CD4-positive, alpha-beta T cell (primary cell): ENCODE results near the gene ZNHIT1. TPM values are rescaled to one million over a fixed set of nuclear protein-coding genes. Genes with fewer than 3 reads are reported as not detected.

Experiments used
- ATAC-seq: fragments of 200-7000 bp; cut with Tn5 transposase; one replicate; pipeline ENCODE4 v1.10.0; 2022; ENCODE audit warnings: mild to moderate bottlenecking; ENCODE audit not compliant: poor library complexity
- CTCF ChIA-PET: fragments of 350-600 bp; sonication (Branson Sonifier 250); formaldehyde crosslinking; loops from one replicate; lab custom pipeline; 2021; ENCODE audit warnings: antibody characterized with exemption, inconsistent platforms; lab: Charles Lee
- POLR2A ChIA-PET: fragments of 350-600 bp; sonication (Branson Sonifier 250); formaldehyde crosslinking; loops from one replicate; lab custom pipeline; 2021; ENCODE audit warnings: antibody characterized with exemption, inconsistent platforms; lab: Charles Lee
- DNase-seq, 14 experiments: peaks; one replicate each; pipeline ENCODE4 v3.0.0-alpha.2; 2013 to 2020; ENCODE audit warnings: mixed read lengths in 2 of 14
- H3K27ac ChIP-seq, 2 donors: one replicate each; pipeline versions ENCODE4 v1.5.1 to v1.7.0; 2013; ENCODE audit warnings: low read length in 2 of 2, low read depth in 1 of 2, mild to moderate bottlenecking in 1 of 2
- H3K27me3 ChIP-seq, 2 experiments: 1 replicate in 1 of 2; 2 replicates in 1 of 2; pipeline versions ENCODE4 v1.6.1 to v1.7.0; 2013; ENCODE audit warnings: low read length in 2 of 2, control low read depth in 1 of 2, mild to moderate bottlenecking in 1 of 2, moderate library complexity in 1 of 2; ENCODE audit not compliant: insufficient read depth in 2 of 2, control insufficient read depth in 1 of 2
- H3K36me3 ChIP-seq: one replicate; pipeline ENCODE4 v1.6.1; 2013; ENCODE audit warnings: low read length, control low read depth; ENCODE audit not compliant: insufficient read depth
- H3K4me1 ChIP-seq: one replicate; pipeline ENCODE4 v1.6.1; 2013; ENCODE audit warnings: low read length, control low read depth; ENCODE audit not compliant: insufficient read depth
- H3K4me3 ChIP-seq: one replicate; pipeline ENCODE4 v1.5.1; 2013; ENCODE audit warnings: mild to moderate bottlenecking, low read length, moderate library complexity
- H3K9me3 ChIP-seq, 2 experiments: 1 replicate in 1 of 2; 2 replicates in 1 of 2; pipeline versions ENCODE4 v1.6.1 to v1.7.0; 2013; ENCODE audit warnings: low read length in 2 of 2, mild to moderate bottlenecking in 2 of 2, control low read depth in 1 of 2, moderate library complexity in 1 of 2; ENCODE audit not compliant: control insufficient read depth in 1 of 2, insufficient read depth in 1 of 2
- H3K27ac Mint-ChIP-seq: one replicate; pipeline ENCODE4 v1.8.0; 2020; ENCODE audit warnings: mixed read lengths
- H3K27me3 Mint-ChIP-seq: one replicate; pipeline ENCODE4 v1.8.0; 2021; ENCODE audit warnings: mixed read lengths
- H3K36me3 Mint-ChIP-seq: one replicate; pipeline ENCODE4 v1.8.0; 2021; ENCODE audit warnings: low read depth, mixed read lengths
- H3K4me1 Mint-ChIP-seq: one replicate; pipeline ENCODE4 v1.8.0; 2021; ENCODE audit warnings: low read depth, mixed read lengths
- H3K4me3 Mint-ChIP-seq: one replicate; pipeline ENCODE4 v1.8.0; 2020; ENCODE audit warnings: mild to moderate bottlenecking, mixed read lengths
- H3K9me3 Mint-ChIP-seq: one replicate; pipeline ENCODE4 v1.8.0; 2020; ENCODE audit warnings: mixed read lengths
- intact Hi-C, 2 experiments: fragments of 100-400 bp; cut with DNase I in 1 of 2; cut with micrococcal nuclease in 1 of 2; formaldehyde crosslinking; loops; one replicate each; pipeline versions ENCODE4 v1.15.1 to v1.9.0; 2023 to 2025; cut with DNase I, micrococcal nuclease
- total RNA-seq, 174 experiments: library from RNA in 2 of 174; stranded (reverse) in 2 of 174; gene quantifications; one replicate each; pipeline ENCODE4 v1.2.3 and lab custom pipeline; 2021 to 2026
- TF ChIP-seq, protein P1 (sequence below): fragments of 200-600 bp; IDR thresholded peaks from one replicate; pipeline ENCODE4 v1.8.0; 2022; ENCODE audit warnings: antibody characterized with exemption, mild to moderate bottlenecking

ZNHIT1 gene
- total RNA-seq, 2 experiments from 2014 or later = 28.4 to 30.6 TPM

DNA sequence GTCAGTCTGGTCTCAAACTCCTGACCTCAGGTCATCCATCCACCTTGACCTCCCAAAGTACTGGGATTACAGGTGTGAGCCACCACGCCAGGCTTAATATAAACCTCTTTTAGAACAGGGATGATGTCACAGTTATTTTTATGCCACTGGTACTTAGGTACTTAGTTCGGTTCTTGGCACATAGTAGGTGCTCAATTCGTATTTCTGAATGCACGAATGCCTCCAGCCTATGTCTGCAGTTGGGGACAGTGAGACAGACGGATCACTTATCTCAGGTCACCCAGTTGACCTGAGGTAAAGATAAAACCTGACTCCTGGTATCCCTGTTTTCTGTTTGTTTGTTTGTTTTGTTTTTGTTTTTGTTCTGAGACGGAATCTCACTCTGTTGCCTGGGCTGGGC, 31.8 kb upstream of the ZNHIT1 start:
- peaks cover 38% of the 10 kb centered on the region for H3K27me3 Mint-ChIP-seq
- no peak overlapping the region for H3K27ac Mint-ChIP-seq
- Histone ChIP-seq H3K4me1 (peaks cover 4% of the 10 kb centered on the region), H3K27ac (no peak overlapping the region), H3K36me3 (no peaks in the 10 kb centered on the region), H3K9me3 (no peaks in the 10 kb centered on the region), H3K27me3 (peaks cover 11 to 15% of the 10 kb centered on the region in 2 experiments), H3K4me3 (no peak overlapping the region)
- POLR2A ChIA-PET = no interaction called here
- H3K4me1 Mint-ChIP-seq = no peaks in the 10 kb centered on the region
- intact Hi-C loops = no loop called here
- no peaks in the 10 kb centered on the region for H3K9me3 Mint-ChIP-seq
- TF ChIP-seq, protein P1, sequence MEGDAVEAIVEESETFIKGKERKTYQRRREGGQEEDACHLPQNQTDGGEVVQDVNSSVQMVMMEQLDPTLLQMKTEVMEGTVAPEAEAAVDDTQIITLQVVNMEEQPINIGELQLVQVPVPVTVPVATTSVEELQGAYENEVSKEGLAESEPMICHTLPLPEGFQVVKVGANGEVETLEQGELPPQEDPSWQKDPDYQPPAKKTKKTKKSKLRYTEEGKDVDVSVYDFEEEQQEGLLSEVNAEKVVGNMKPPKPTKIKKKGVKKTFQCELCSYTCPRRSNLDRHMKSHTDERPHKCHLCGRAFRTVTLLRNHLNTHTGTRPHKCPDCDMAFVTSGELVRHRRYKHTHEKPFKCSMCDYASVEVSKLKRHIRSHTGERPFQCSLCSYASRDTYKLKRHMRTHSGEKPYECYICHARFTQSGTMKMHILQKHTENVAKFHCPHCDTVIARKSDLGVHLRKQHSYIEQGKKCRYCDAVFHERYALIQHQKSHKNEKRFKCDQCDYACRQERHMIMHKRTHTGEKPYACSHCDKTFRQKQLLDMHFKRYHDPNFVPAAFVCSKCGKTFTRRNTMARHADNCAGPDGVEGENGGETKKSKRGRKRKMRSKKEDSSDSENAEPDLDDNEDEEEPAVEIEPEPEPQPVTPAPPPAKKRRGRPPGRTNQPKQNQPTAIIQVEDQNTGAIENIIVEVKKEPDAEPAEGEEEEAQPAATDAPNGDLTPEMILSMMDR = no peak
- ATAC-seq = no peak
- no peak overlapping the region for H3K4me3 Mint-ChIP-seq
- H3K36me3 Mint-ChIP-seq = no peaks in the 10 kb centered on the region
- CTCF ChIA-PET = interaction anchor here (1.1 to 1.6 kb wide), 2 partner anchors 12 to 58 kb away, joined by 3 to 4 read pairs; no protein-coding TSS in a partner anchor
- DNase-seq = no peak

DNA sequence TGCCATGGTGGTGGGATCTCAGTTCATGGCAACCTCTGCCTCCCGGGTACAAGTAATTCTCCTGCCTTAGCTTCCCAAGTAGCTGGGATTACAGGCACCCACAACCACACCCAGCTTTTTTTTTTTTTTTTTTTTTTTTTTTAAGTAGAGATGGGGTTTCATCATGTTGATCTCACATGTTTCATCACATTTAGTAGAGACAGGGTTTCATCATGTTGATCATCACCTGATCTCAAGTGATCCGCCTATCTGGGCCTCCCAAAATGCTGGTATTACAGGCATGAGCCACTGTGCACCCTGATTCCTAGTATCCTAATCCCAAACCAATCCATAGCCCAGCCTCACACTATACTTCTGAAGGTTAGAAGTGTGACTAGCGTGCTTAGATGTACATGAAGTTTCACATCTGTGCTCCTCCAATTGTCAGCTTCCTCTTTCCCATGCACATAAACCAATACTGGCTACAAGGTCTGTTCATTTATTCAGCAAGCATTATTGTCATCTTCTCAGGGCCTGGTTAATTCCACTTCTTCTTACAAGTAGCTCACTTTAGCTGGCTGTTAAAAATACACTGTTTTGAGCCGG, 31.0 kb upstream of the ZNHIT1 start:
- Mint-ChIP-seq H3K36me3 (no peaks in the 10 kb centered on the region), H3K27ac (no peak overlapping the region), H3K9me3 (no peaks in the 10 kb centered on the region), H3K4me3 (no peak overlapping the region), H3K27me3 (peaks cover 35% of the 10 kb centered on the region), H3K4me1 (no peaks in the 10 kb centered on the region)
- Histone ChIP-seq H3K27me3 (peaks cover 8 to 14% of the 10 kb centered on the region in 2 experiments), H3K27ac (no peak overlapping the region), H3K4me1 (peaks cover 4% of the 10 kb centered on the region), H3K36me3 (no peaks in the 10 kb centered on the region), H3K4me3 (no peak overlapping the region), H3K9me3 (no peaks in the 10 kb centered on the region)
- ChIA-PET POLR2A (no interaction called here), CTCF (interaction anchor here (0.5 to 1.6 kb wide), 2 partner anchors 13 to 43 kb away, joined by 4 read pairs; no protein-coding TSS in a partner anchor)
- ATAC-seq (no peak), DNase-seq (no peak)
- TF ChIP-seq, protein P1 = no peak
- intact Hi-C loops = no loop called here

- H3K27me3 Mint-ChIP-seq = peaks cover 29% of the 10 kb centered on the region
- intact Hi-C loops = no loop called here
Measured at GRCh38 chr7:101189109-101189508, 28.9 kb upstream of the ZNHIT1 start.

More at GRCh38 chr7:101189109-101189508, 28.9 kb upstream of the ZNHIT1 start:
- DNase-seq (no peak), ATAC-seq (no peak)
- Mint-ChIP-seq H3K27ac (no peak overlapping the region), H3K36me3 (no peaks in the 10 kb centered on the region), H3K9me3 (no peaks in the 10 kb centered on the region), H3K4me1 (no peaks in the 10 kb centered on the region), H3K4me3 (no peak overlapping the region)
- peaks cover 0 to 4% of the 10 kb centered on the region in 2 experiments for H3K27me3 ChIP-seq
- H3K27ac ChIP-seq = no peak overlapping the region
- TF ChIP-seq, protein P1 = no peak
- H3K9me3 ChIP-seq = no peaks in the 10 kb centered on the region
- H3K36me3 ChIP-seq = no peaks in the 10 kb centered on the region
- ChIA-PET CTCF (no interaction called here), POLR2A (no interaction called here)
- peaks cover 6% of the 10 kb centered on the region for H3K4me1 ChIP-seq
- H3K4me3 ChIP-seq = no peak overlapping the region
